GM12874 (cell line): ENCODE results near the gene UNC13B.

ENCODE experiments used
- CTCF ChIP-seq: IDR thresholded peaks from 2 replicates; pipeline ENCODE4 v1.5.1; 2011; ENCODE audit warnings: low read depth, mild to moderate bottlenecking, control low read depth, low read length, moderate library complexity; ENCODE audit not compliant: insufficient read depth

UNC13B gene

GRCh38 chr9:35279946-35280345, 118.1 kb downstream of the UNC13B start:
- no peak for TF ChIP-seq CTCF

GRCh38 chr9:35280399-35280798, 118.6 kb downstream of the UNC13B start:
- no peak for TF ChIP-seq CTCF

DNA sequence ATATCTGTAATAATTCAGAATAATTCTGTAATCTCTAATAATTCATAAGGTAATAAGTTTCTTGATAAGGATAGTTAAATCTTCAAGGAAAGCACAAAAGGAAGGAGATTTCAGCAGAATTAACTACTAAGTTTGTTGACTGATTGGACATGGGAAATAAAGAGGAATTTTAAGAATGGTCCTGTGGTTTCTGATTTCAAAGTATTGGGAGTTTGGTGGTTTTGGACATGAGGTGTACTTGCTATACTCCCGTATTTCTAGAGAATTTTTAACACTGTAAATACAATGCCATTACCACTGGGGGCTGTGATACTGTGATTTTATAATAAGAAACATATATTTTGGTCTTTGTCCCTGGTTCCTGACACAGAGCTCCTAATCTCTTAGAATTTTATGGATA, 123.9 kb downstream of the UNC13B start:
- TF ChIP-seq CTCF = no peak

- TF ChIP-seq CTCF = no peak
Observed at GRCh38 chr9:35286381-35286780, 124.6 kb downstream of the UNC13B start.

- TF ChIP-seq CTCF = no peak
Observed at GRCh38 chr9:35287987-35288632, 126.3 kb downstream of the UNC13B start.

- no peak for TF ChIP-seq CTCF
Observed at GRCh38 chr9:35288778-35289177, 127.0 kb downstream of the UNC13B start.

DNA sequence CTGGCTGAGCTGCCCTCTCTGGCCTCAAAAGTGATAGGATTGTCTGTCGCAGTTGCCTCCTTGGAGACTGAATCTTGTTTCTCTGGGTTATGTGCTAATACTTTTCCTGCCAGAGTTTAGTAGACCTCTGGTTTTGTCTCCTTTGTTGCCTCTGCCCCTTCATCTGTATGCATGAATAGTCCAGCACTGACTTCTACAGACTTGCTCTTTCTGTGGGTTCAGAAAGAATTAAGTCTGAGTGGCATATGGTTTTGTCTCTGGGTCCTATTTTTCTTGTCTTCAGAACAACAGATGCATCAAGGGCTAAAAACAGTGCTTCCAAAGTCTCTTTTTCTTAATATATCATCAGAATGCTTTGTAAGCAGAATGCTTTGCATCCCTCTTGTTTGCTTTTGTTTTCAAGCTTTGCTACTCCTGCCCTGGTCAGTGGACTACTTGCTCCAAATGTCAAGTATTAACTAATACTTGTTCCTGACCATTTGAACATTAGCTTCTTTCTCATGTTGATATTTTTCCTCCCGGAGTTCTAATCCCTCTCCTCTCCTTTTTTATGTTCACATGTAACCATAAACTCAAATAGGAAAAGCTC, 131.7 kb downstream of the UNC13B start:
- TF ChIP-seq CTCF = no peak
